ENCODE measurements around the gene EXOC8.
"Not testable (repeated sequence)": the region's sequence is repeated elsewhere in the genome, so short reads cannot be mapped to it uniquely, and the experiment has no call there.

Gene EXOC8

GRCh38 chr1:231353086-231353485 is 15.4 kb upstream of the EXOC8 start:
- DNase-seq (ENCODE audit: extremely low read depth, low read depth), result no peak
- no peak for TF ChIP-seq CTCF (IDR thresholded peaks at IDR 0.05; ENCODE audit: low read depth, low read length)

- TF ChIP-seq CTCF (IDR thresholded peaks at IDR 0.05; ENCODE audit: low read depth, low read length), result no peak
- no peak for DNase-seq (ENCODE audit: extremely low read depth, low read depth)
Observed at GRCh38 chr1:231351816-231352215, 14.2 kb upstream of the EXOC8 start.

GRCh38 chr1:231348856-231349255 is 11.2 kb upstream of the EXOC8 start:
- DNase-seq (ENCODE audit: extremely low read depth, low read depth), result not testable (repeated sequence)

GRCh38 chr1:231348442-231348841 is 10.8 kb upstream of the EXOC8 start:
- no peak for TF ChIP-seq CTCF (IDR thresholded peaks at IDR 0.05; ENCODE audit: low read depth, low read length)
- DNase-seq (ENCODE audit: extremely low read depth, low read depth), result no peak

- no peak for TF ChIP-seq CTCF (IDR thresholded peaks at IDR 0.05; ENCODE audit: low read depth, low read length)
- no peak for DNase-seq (ENCODE audit: extremely low read depth, low read depth)
Observed at GRCh38 chr1:231347961-231348360, 10.3 kb upstream of the EXOC8 start.

GRCh38 chr1:231340328-231341013 is 2.8 kb upstream of the EXOC8 start:
- DNase-seq (ENCODE audit: extremely low read depth, low read depth), result no peak
- no peak for TF ChIP-seq CTCF (IDR thresholded peaks at IDR 0.05; ENCODE audit: low read depth, low read length)

- no peak for TF ChIP-seq CTCF (IDR thresholded peaks at IDR 0.05; ENCODE audit: low read depth, low read length)
- no peak for DNase-seq (ENCODE audit: extremely low read depth, low read depth)
Observed at GRCh38 chr1:231338270-231339128, 847 bp upstream of the EXOC8 start, which contains the start of gene SPRTN. Gene SPRTN (plus strand): TSS chr1:231338293. CDS start chr1:231338384, 91 bp downstream.
